Esophagus squamous epithelium (tissue), 5 donors: ENCODE results near the gene MORN1. TPM values are rescaled to one million over a fixed set of nuclear protein-coding genes. Genes with fewer than 3 reads are reported as not detected.

Experiments used
- DNase-seq: peaks from one replicate; lab custom pipeline; 2025; lab: John Stamatoyannopoulos, UW
- H3K27ac ChIP-seq, 4 donors: fragments of 200-600 bp; sonication (generic); one replicate each; pipeline ENCODE4 v1.5.1; 2016 to 2019; ENCODE audit warnings: mild to moderate bottlenecking in 1 of 4
- H3K27me3 ChIP-seq, 4 donors: fragments of 200-600 bp; sonication (generic); 1 replicate in 3 of 4; 2 replicates in 1 of 4; pipeline versions ENCODE4 v1.5.1 to v1.6.0; 2017 to 2021; ENCODE audit warnings: antibody characterized with exemption in 1 of 4
- H3K36me3 ChIP-seq, 3 donors: fragments of 200-600 bp; sonication (generic); one replicate each; pipeline ENCODE4 v1.5.1; 2016 to 2019
- H3K4me1 ChIP-seq, 3 donors: fragments of 200-600 bp; sonication (generic); one replicate each; pipeline ENCODE4 v1.5.1; 2017 to 2019
- H3K4me3 ChIP-seq, 4 donors: fragments of 200-600 bp; sonication (generic); 1 replicate in 3 of 4; 2 replicates in 1 of 4; pipeline ENCODE4 v1.5.1; 2016 to 2019; ENCODE audit warnings: mild to moderate bottlenecking in 2 of 4, moderate library complexity in 1 of 4
- H3K9me3 ChIP-seq, 3 donors: fragments of 200-600 bp; sonication (generic); one replicate each; pipeline ENCODE4 v1.5.1; 2016 to 2019
- POLR2A ChIP-seq, 4 donors: fragments of 450-650 bp; IDR thresholded peaks; one replicate each; pipeline ENCODE4 v1.6.1; 2017; ENCODE audit warnings: antibody characterized with exemption in 4 of 4, mild to moderate bottlenecking in 4 of 4, moderate library complexity in 3 of 4
- WGBS, 2 donors: methylation state at CpG; one replicate each; pipeline ENCODE4 v1.1.5; 2018; 5-methylcytosine and 5-hydroxymethylcytosine counted together
- intact Hi-C: fragments of 100-400 bp; cut with DNase I; formaldehyde crosslinking; loops from one replicate; pipeline ENCODE4 v1.15.0; 2022
- total RNA-seq, 4 donors: library from RNA; depleted of rRNA; stranded (reverse); fragments of >200 nt; gene quantifications; one replicate each; pipeline ENCODE4 v1.1.0, GENCODE V29; 2016
- TF ChIP-seq, protein P1 (sequence below), 6 experiments: fragments of 450-650 bp in 4 of 6; fragments of 200-600 bp in 2 of 6; sonication (generic) in 2 of 6; IDR thresholded peaks; one replicate each; pipeline ENCODE4 v1.5.1; 2016 to 2019; ENCODE audit warnings: antibody characterized with exemption in 6 of 6, mild to moderate bottlenecking in 4 of 6, moderate library complexity in 4 of 6
- donor health status: DM: yes; HTN: yes; CAD: no.

Gene MORN1
- total RNA-seq, 4 donors from 2014 or later, result 6.7 to 10.8 (median 7.0) TPM

DNA sequence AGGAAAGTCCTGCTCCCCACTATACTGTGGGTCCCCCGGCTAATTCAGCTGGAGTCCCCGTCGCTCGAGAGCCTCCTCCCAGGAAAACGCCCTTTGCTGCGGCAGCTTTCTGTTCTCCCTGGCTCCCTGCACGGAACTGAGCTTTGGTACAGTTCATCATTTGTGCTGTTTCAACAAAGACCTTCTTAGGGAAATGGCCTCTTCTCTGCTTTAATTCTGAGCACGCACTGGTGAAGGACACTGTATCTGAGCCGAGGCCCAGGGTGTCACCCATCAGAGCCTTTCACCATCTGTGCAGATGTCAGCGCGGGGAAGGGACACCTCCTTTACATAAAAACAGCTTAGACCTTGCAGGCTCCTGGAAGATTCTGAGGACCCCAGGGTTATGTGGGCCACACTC lies 34.5 kb upstream of the MORN1 start:
- Histone ChIP-seq H3K27ac (no peak overlapping the region), H3K36me3 (no peaks in the 10 kb centered on the region), H3K9me3 (peaks cover 0 to 15% (median 5%) of the 10 kb centered on the region in 3 donors), H3K27me3 (peaks cover 0 to 68% (median 0%) of the 10 kb centered on the region in 4 donors), H3K4me1 (peaks cover 9 to 39% (median 21%) of the 10 kb centered on the region in 3 donors), H3K4me3 (no peak overlapping the region)
- TF ChIP-seq, protein P1, sequence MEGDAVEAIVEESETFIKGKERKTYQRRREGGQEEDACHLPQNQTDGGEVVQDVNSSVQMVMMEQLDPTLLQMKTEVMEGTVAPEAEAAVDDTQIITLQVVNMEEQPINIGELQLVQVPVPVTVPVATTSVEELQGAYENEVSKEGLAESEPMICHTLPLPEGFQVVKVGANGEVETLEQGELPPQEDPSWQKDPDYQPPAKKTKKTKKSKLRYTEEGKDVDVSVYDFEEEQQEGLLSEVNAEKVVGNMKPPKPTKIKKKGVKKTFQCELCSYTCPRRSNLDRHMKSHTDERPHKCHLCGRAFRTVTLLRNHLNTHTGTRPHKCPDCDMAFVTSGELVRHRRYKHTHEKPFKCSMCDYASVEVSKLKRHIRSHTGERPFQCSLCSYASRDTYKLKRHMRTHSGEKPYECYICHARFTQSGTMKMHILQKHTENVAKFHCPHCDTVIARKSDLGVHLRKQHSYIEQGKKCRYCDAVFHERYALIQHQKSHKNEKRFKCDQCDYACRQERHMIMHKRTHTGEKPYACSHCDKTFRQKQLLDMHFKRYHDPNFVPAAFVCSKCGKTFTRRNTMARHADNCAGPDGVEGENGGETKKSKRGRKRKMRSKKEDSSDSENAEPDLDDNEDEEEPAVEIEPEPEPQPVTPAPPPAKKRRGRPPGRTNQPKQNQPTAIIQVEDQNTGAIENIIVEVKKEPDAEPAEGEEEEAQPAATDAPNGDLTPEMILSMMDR (IDR thresholded peaks at IDR 0.05), result no peak
- TF ChIP-seq POLR2A (IDR thresholded peaks at IDR 0.05), result no peak
- DNase-seq, result no peak
- WGBS, 2 donors, result 89 to 94% methylated on average over 3 to 11 of the region's 11 CpGs
- intact Hi-C loops, result no loop called here

DNA sequence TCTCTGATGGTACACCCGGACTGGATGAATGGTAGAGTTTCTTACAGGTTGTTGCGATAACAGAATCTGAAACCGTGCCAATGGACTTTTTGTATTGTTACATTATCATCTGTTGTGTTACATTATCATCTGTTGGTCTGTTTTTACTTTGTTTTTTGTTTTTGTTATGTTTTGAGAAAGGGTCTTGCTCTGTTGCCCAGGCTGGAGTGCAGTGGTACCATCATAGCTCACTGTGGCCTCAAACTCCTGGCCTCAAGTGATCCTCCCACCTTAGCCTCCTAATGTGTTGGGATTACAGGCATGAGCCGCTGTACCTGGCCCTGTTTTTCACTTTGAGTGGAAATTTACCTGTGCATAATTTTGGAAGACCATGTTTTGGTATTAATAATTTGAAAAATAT lies 31.2 kb upstream of the MORN1 start:
- Histone ChIP-seq H3K36me3 (no peaks in the 10 kb centered on the region), H3K4me1 (peaks cover 2 to 11% (median 3%) of the 10 kb centered on the region in 3 donors), H3K27ac (no peak overlapping the region), H3K9me3 (peaks cover 0 to 7% (median 0%) of the 10 kb centered on the region in 3 donors), H3K4me3 (no peak overlapping the region), H3K27me3 (peaks cover 0 to 68% (median 0%) of the 10 kb centered on the region in 4 donors)
- 78 to 93% methylated on average over 4 of the region's 4 CpGs for WGBS, 2 donors
- TF ChIP-seq, protein P1 (IDR thresholded peaks at IDR 0.05), result no peak
- no peak for TF ChIP-seq POLR2A (IDR thresholded peaks at IDR 0.05)
- no peak for DNase-seq
- intact Hi-C loops, result no loop called here

DNA sequence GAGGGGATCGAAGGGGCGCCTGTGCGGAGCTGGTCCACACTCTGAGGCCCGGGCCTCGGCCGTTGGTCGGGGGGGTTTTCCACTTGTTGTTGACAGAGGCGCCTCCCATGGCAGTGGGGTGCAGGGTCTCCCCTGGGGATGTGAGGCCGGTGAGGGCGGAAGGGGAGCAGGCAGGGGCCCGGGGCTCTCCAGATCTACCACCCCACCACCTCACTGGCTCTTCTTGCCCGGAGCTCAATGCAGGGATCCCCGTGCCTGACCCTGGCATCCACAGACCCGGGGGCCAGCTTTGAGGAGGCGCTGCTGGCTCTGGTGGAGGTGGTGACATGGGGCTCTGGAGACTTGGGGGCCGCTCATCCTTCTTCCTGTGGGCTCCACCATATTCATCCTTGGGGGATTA lies 28.1 kb upstream of the MORN1 start:
- no peak for TF ChIP-seq POLR2A (IDR thresholded peaks at IDR 0.05)
- TF ChIP-seq, protein P1 (IDR thresholded peaks at IDR 0.05), result no peak
- intact Hi-C loops, result no loop called here
- no peak overlapping the region for H3K27ac ChIP-seq
- peaks cover 13 to 36% (median 16%) of the 10 kb centered on the region in 3 donors for H3K4me1 ChIP-seq
- no peaks in the 10 kb centered on the region for H3K36me3 ChIP-seq
- peaks cover 0 to 74% (median 0%) of the 10 kb centered on the region in 4 donors for H3K27me3 ChIP-seq
- 54 to 70% methylated on average over 6 to 8 of the region's 16 CpGs for WGBS, 2 donors
- H3K4me3 ChIP-seq, result no peak overlapping the region
- H3K9me3 ChIP-seq, result peaks cover 0 to 7% (median 0%) of the 10 kb centered on the region in 3 donors
- DNase-seq, result no peak

DNA sequence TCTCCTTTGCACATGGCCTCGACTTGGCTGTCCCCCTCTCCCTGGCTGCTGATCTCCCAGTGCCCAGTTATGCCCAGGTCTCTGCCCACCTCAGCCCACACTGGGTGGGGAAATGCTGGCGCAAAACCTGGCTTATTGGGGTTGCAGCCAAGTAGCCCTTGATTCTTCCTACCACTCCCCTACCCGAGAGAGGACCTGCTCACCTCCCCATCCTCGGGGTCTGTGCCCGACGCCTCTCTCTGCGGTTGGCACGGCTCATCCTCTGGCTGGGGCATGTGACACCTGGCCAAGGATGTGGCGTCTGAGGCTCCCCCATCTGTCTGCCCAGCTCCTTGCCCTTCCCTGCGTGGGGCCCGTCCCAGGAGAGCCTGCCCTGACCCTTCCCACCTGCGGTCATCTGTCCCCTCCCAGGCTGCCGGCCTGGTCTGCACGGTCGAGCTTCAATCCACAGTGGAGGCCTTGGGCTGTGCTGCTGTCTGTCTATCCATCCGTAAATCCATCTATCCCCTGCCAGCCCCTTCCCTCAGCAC lies 27.5 kb upstream of the MORN1 start:
- H3K9me3 ChIP-seq, result peaks cover 0 to 7% (median 0%) of the 10 kb centered on the region in 3 donors
- peaks cover 19 to 41% (median 22%) of the 10 kb centered on the region in 3 donors for H3K4me1 ChIP-seq
- no peak for TF ChIP-seq POLR2A (IDR thresholded peaks at IDR 0.05)
- TF ChIP-seq, protein P1 (IDR thresholded peaks at IDR 0.05), result no peak
- H3K27me3 ChIP-seq, result peaks cover 0 to 73% (median 0%) of the 10 kb centered on the region in 4 donors
- H3K36me3 ChIP-seq, result no peaks in the 10 kb centered on the region
- H3K4me3 ChIP-seq, result no peak overlapping the region
- H3K27ac ChIP-seq, result no peak overlapping the region
- WGBS, 2 donors, result 78 to 88% methylated on average over 15 to 16 of the region's 16 CpGs
- intact Hi-C loops, result no loop called here
- no peak for DNase-seq

DNA sequence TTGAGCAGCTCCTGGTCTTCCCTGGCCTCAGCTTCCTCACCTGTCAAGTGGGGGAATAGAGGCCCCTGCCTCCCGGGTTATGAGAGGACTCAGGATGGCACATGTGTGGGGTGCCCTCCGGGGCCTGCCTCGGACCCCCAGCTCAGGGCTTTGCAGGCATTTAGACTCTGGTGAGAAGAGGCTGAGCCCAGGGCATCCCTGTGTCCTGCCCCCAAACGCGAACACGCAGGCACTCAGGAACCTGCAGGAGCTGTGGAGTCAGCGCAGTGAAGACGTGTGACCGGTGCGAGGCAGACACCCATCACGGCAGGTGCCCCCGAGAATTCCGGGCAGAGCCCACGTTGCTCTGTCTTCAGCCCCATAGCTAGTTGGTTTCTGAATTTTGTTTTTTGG lies 26.5 kb upstream of the MORN1 start:
- Histone ChIP-seq H3K4me3 (no peak overlapping the region), H3K27ac (no peak overlapping the region), H3K4me1 (peaks cover 27 to 51% (median 32%) of the 10 kb centered on the region in 3 donors), H3K27me3 (peaks cover 0 to 63% (median 0%) of the 10 kb centered on the region in 4 donors), H3K36me3 (no peaks in the 10 kb centered on the region), H3K9me3 (no peaks in the 10 kb centered on the region)
- intact Hi-C loops, result no loop called here
- TF ChIP-seq POLR2A (IDR thresholded peaks at IDR 0.05), result no peak
- TF ChIP-seq, protein P1 (IDR thresholded peaks at IDR 0.05), result no peak
- DNase-seq, result no peak
- 89% methylated on average over 4 of the region's 14 CpGs; no CpG with 5 or more reads in 1 of the 2 donors for WGBS, 2 donors
